Naive thymus-derived CD4-positive, alpha-beta T cell (primary cell): Measurements from ENCODE around the gene PCNX2. TPM values are rescaled to one million over a fixed set of nuclear protein-coding genes. Genes with fewer than 3 reads are reported as not detected.
"Not testable (repeated sequence)": the region's sequence is repeated elsewhere in the genome, so short reads cannot be mapped to it uniquely, and the experiment has no call there.

ENCODE experiments used
- ATAC-seq: fragments of 150-1000 bp; cut with Tn5 transposase; 2 replicates; pipeline ENCODE4 v1.10.0; 2021; ENCODE audit warnings: mild to moderate bottlenecking, moderate library complexity
- CTCF ChIA-PET: fragments of 350-600 bp; sonication (Branson Sonifier 250); formaldehyde crosslinking; loops from one replicate; lab custom pipeline; 2021; ENCODE audit warnings: antibody characterized with exemption; lab: Charles Lee
- POLR2A ChIA-PET: fragments of 350-600 bp; sonication (Branson Sonifier 250); formaldehyde crosslinking; loops from one replicate; lab custom pipeline; 2021; ENCODE audit warnings: antibody characterized with exemption, inconsistent platforms; lab: Charles Lee
- DNase-seq, 9 donors: peaks; one replicate each; pipeline versions ENCODE4 v3.0.0 to v3.0.0-alpha.2; 2020 to 2022; ENCODE audit warnings: mixed read lengths in 1 of 9
- H3K27ac ChIP-seq: one replicate; pipeline ENCODE4 v1.7.0; 2013; ENCODE audit warnings: mild to moderate bottlenecking, low read depth, low read length, moderate library complexity
- H3K27me3 ChIP-seq, 2 donors: one replicate each; pipeline ENCODE4 v1.7.0; 2013; ENCODE audit warnings: low read length in 2 of 2, mild to moderate bottlenecking in 2 of 2, moderate library complexity in 2 of 2; ENCODE audit not compliant: control insufficient read depth in 2 of 2, insufficient read depth in 2 of 2
- H3K36me3 ChIP-seq, 3 experiments: 1 replicate in 2 of 3; 2 replicates in 1 of 3; pipeline ENCODE4 v1.7.0; 2013; ENCODE audit warnings: low read length in 3 of 3, mild to moderate bottlenecking in 3 of 3, moderate library complexity in 1 of 3; ENCODE audit not compliant: insufficient read depth in 3 of 3, control insufficient read depth in 2 of 3
- H3K4me1 ChIP-seq, 2 donors: one replicate each; pipeline ENCODE4 v1.7.0; 2013; ENCODE audit warnings: low read length in 2 of 2, mild to moderate bottlenecking in 2 of 2, moderate library complexity in 1 of 2; ENCODE audit not compliant: control insufficient read depth in 2 of 2, insufficient read depth in 2 of 2
- H3K4me3 ChIP-seq: 2 replicates; pipeline ENCODE4 v1.7.0; 2013; ENCODE audit warnings: mild to moderate bottlenecking, low read length
- H3K9me3 ChIP-seq, 3 experiments: 1 replicate in 2 of 3; 2 replicates in 1 of 3; pipeline ENCODE4 v1.7.0; 2013; ENCODE audit warnings: low read length in 3 of 3; ENCODE audit not compliant: control insufficient read depth in 2 of 3
- H3K27ac Mint-ChIP-seq, 9 donors: one replicate each; pipeline ENCODE4 v1.8.0; 2020 to 2022; ENCODE audit warnings: mixed read lengths in 9 of 9, mild to moderate bottlenecking in 8 of 9, moderate library complexity in 5 of 9, inconsistent platforms in 2 of 9
- H3K27me3 Mint-ChIP-seq, 5 donors: one replicate each; pipeline ENCODE4 v1.8.0; 2021 to 2022; ENCODE audit warnings: mixed read lengths in 5 of 5, mild to moderate bottlenecking in 1 of 5
- H3K36me3 Mint-ChIP-seq, 5 donors: one replicate each; pipeline ENCODE4 v1.8.0; 2020 to 2022; ENCODE audit warnings: mixed read lengths in 5 of 5, mild to moderate bottlenecking in 3 of 5, inconsistent platforms in 1 of 5
- H3K4me1 Mint-ChIP-seq, 7 donors: one replicate each; pipeline ENCODE4 v1.8.0; 2020 to 2022; ENCODE audit warnings: mixed read lengths in 7 of 7, mild to moderate bottlenecking in 3 of 7, inconsistent platforms in 1 of 7
- H3K4me3 Mint-ChIP-seq, 10 donors: one replicate each; pipeline ENCODE4 v1.8.0; 2020 to 2022; ENCODE audit warnings: mild to moderate bottlenecking in 10 of 10, mixed read lengths in 10 of 10, moderate library complexity in 6 of 10, inconsistent platforms in 2 of 10
- H3K9me3 Mint-ChIP-seq, 11 donors: one replicate each; pipeline ENCODE4 v1.8.0; 2020 to 2022; ENCODE audit warnings: mixed read lengths in 11 of 11, mild to moderate bottlenecking in 4 of 11, inconsistent platforms in 1 of 11, moderate library complexity in 1 of 11
- intact Hi-C, 2 donors: fragments of 100-400 bp; cut with micrococcal nuclease; formaldehyde crosslinking; loops; one replicate each; pipeline ENCODE4 v1.15.1; 2023
- polyA plus RNA-seq, 2 donors: library from polyadenylated mRNA; unstranded; fragments of 300-500 nt; fragmentation: Illumina TruSeq; gene quantifications; one replicate each; pipeline ENCODE4 v1.2.3, GENCODE V29; 2021
- total RNA-seq, 6 experiments: library from RNA in 5 of 6; stranded (reverse) in 5 of 6; gene quantifications; 1 replicate in 5 of 6; 2 replicates in 1 of 6; pipeline ENCODE4 v1.2.3 and lab custom pipeline; 2021 to 2026

Gene PCNX2
- total and polyA plus RNA-seq, 7 experiments from 2014 or later: 4.1 to 61.8 (median 45.1) TPM

DNA sequence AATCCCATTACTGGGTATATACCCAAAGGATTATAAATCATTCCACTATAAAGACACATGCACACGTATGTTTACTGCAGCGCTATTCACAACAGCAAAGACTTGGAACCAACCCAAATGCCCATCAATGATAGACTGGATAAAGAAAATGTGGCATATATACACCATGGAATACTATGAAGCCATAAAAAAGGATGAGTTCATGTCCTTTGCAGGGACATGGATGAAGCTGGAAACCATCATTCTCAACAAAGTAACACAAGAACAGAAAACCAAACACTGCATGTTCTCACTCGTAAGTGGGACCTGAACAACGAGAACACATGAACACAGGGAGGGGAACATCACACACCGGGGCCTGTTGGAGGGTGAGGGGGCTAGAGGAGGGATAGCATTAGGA, 291.9 kb downstream of the PCNX2 start:
- DNase-seq, H3K4me3 ChIP-seq, intact Hi-C loops, H3K4me1 Mint-ChIP-seq, H3K27ac Mint-ChIP-seq, H3K9me3 ChIP-seq, H3K4me1 ChIP-seq, ATAC-seq, H3K27ac ChIP-seq, H3K9me3 Mint-ChIP-seq, H3K27me3 Mint-ChIP-seq, H3K4me3 Mint-ChIP-seq, POLR2A ChIA-PET, H3K27me3 ChIP-seq, CTCF ChIA-PET: not testable (repeated sequence)
- H3K36me3 Mint-ChIP-seq: peaks cover 32 to 78% (median 57%) of the 10 kb centered on the region in 5 donors
- peaks cover 0 to 22% (median 8%) of the 10 kb centered on the region in 3 experiments for H3K36me3 ChIP-seq

DNA sequence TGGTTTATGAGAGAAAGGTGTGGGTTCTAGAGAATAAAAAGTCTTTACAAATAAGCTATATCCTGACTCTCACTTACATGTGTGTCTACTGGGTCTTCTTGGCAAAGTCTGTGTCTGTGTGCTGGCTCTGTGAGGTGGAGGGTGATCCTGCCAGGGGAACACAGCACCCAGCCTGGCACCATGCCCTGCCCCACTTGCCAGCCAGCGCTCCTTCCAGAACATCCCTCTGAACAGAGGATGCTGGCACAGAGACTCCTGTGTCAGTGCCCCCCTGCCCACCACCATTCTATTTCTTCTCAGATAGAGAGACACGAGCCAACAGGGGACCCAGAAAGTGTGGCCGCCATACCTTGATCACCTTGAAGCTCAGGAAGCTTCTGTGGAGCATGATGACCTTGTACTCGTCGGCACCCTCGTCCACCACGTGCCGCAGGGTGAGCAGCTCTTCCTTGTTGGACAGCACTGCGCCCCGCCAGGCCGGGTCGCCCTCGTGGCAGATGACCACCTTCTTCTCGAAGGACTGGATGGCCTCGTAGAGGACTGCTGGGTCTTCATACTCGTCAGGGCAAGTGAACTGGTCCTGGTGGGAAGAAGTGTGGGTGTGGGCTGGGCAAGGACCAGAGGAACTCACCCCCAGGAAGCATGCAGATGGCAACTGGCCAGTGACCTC, 295.4 kb downstream of the PCNX2 start:
- CTCF ChIA-PET: no interaction called here
- Histone ChIP-seq H3K36me3 (peaks cover 0 to 44% (median 14%) of the 10 kb centered on the region in 3 experiments), H3K27me3 (no peaks in the 10 kb centered on the region), H3K27ac (no peak overlapping the region), H3K4me1 (no peaks in the 10 kb centered on the region), H3K9me3 (peaks cover 0 to 3% (median 0%) of the 10 kb centered on the region in 3 experiments), H3K4me3 (no peak overlapping the region)
- no peak overlapping the region for H3K27ac Mint-ChIP-seq
- intact Hi-C loops: no loop called here
- peaks cover 45 to 86% (median 75%) of the 10 kb centered on the region in 5 donors for H3K36me3 Mint-ChIP-seq
- no peaks in the 10 kb centered on the region for H3K27me3 Mint-ChIP-seq
- no peak overlapping the region for H3K4me3 Mint-ChIP-seq
- POLR2A ChIA-PET: interaction anchor here (0.7 kb wide), 1 partner anchor 22 kb away, joined by 3 read pairs; no protein-coding TSS in a partner anchor
- H3K4me1 Mint-ChIP-seq: peaks cover 0 to 2% (median 0%) of the 10 kb centered on the region in 7 donors
- peaks cover 0 to 7% (median 3%) of the 10 kb centered on the region in 11 donors for H3K9me3 Mint-ChIP-seq
- ATAC-seq: no peak
- no peak for DNase-seq

- ChIA-PET POLR2A (no interaction called here), CTCF (no interaction called here)
- Mint-ChIP-seq H3K9me3 (peaks cover 0 to 20% (median 5%) of the 10 kb centered on the region in 11 donors), H3K27ac (no peak overlapping the region), H3K27me3 (no peaks in the 10 kb centered on the region), H3K4me1 (peaks cover 0 to 4% (median 0%) of the 10 kb centered on the region in 7 donors), H3K4me3 (no peak overlapping the region), H3K36me3 (peaks cover 48 to 88% (median 78%) of the 10 kb centered on the region in 5 donors)
- intact Hi-C loops: no loop called here
- no peak overlapping the region for H3K27ac ChIP-seq
- no peaks in the 10 kb centered on the region for H3K27me3 ChIP-seq
- H3K4me3 ChIP-seq: no peak overlapping the region
- peaks cover 0 to 6% (median 0%) of the 10 kb centered on the region in 3 experiments for H3K9me3 ChIP-seq
- no peaks in the 10 kb centered on the region for H3K4me1 ChIP-seq
- DNase-seq: no peak
- no peak for ATAC-seq
- H3K36me3 ChIP-seq: peaks cover 0 to 55% (median 14%) of the 10 kb centered on the region in 3 experiments
Observed at GRCh38 chr1:232998646-232999045, 296.9 kb downstream of the PCNX2 start.

DNA sequence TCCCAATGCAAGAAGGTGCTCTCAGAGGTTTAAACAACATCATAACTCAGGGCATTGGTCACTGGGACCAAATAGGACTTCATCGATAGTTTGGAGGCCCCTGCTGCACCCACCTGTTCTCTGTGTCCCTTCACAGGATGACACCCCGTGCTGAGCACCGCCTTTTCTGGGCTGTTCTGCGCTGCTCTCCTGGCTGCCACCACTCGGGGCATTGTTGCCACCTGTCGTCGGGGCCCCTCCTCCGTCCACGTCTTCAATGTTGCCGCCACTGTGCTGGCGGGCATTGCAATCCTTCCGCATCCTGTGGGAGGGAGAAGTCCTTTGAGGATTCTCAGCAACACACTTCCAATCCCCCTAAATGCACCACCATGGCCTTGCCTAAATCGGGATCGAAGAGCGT, 297.4 kb downstream of the PCNX2 start:
- Mint-ChIP-seq H3K4me3 (no peak overlapping the region), H3K27me3 (no peaks in the 10 kb centered on the region), H3K27ac (no peak overlapping the region), H3K4me1 (peaks cover 0 to 4% (median 0%) of the 10 kb centered on the region in 7 donors), H3K9me3 (peaks cover 2 to 25% (median 6%) of the 10 kb centered on the region in 11 donors), H3K36me3 (peaks cover 53 to 88% (median 79%) of the 10 kb centered on the region in 5 donors)
- H3K27me3 ChIP-seq: no peaks in the 10 kb centered on the region
- no peaks in the 10 kb centered on the region for H3K4me1 ChIP-seq
- ATAC-seq: no peak
- H3K36me3 ChIP-seq: peaks cover 0 to 59% (median 14%) of the 10 kb centered on the region in 3 experiments
- H3K4me3 ChIP-seq: no peak overlapping the region
- no peak overlapping the region for H3K27ac ChIP-seq
- H3K9me3 ChIP-seq: peaks cover 0 to 6% (median 0%) of the 10 kb centered on the region in 3 experiments
- CTCF ChIA-PET: no interaction called here
- POLR2A ChIA-PET: no interaction called here
- DNase-seq: no peak
- intact Hi-C loops: no loop called here

GRCh38 chr1:232996143-232996542, 299.4 kb downstream of the PCNX2 start:
- H3K36me3 Mint-ChIP-seq: peaks cover 54 to 94% (median 81%) of the 10 kb centered on the region in 5 donors
- Histone ChIP-seq H3K4me3 (no peak overlapping the region), H3K4me1 (no peaks in the 10 kb centered on the region), H3K27me3 (no peaks in the 10 kb centered on the region), H3K36me3 (peaks cover 7 to 61% (median 8%) of the 10 kb centered on the region in 3 experiments), H3K9me3 (peaks cover 0 to 6% (median 0%) of the 10 kb centered on the region in 3 experiments), H3K27ac (no peak overlapping the region)
- intact Hi-C loops: no loop called here
- ChIA-PET POLR2A (interaction anchor here (0.5 kb wide), 1 partner anchor 71 kb away, joined by 3 read pairs; no protein-coding TSS in a partner anchor), CTCF (no interaction called here)
- no peaks in the 10 kb centered on the region for H3K27me3 Mint-ChIP-seq
- peaks cover 0 to 4% (median 0%) of the 10 kb centered on the region in 7 donors for H3K4me1 Mint-ChIP-seq
- peaks cover 3 to 28% (median 11%) of the 10 kb centered on the region in 11 donors for H3K9me3 Mint-ChIP-seq
- ATAC-seq (no peak), DNase-seq (no peak)
- no peak overlapping the region for H3K4me3 Mint-ChIP-seq
- H3K27ac Mint-ChIP-seq: no peak overlapping the region

- POLR2A ChIA-PET: no interaction called here
- Histone ChIP-seq H3K36me3 (peaks cover 7 to 55% (median 8%) of the 10 kb centered on the region in 3 experiments), H3K4me1 (no peaks in the 10 kb centered on the region), H3K27me3 (no peaks in the 10 kb centered on the region), H3K9me3 (peaks cover 0 to 6% (median 0%) of the 10 kb centered on the region in 3 experiments), H3K27ac (no peak overlapping the region), H3K4me3 (no peak overlapping the region)
- Mint-ChIP-seq H3K27me3 (no peaks in the 10 kb centered on the region), H3K9me3 (peaks cover 3 to 28% (median 11%) of the 10 kb centered on the region in 11 donors), H3K4me1 (peaks cover 0 to 7% (median 0%) of the 10 kb centered on the region in 7 donors), H3K36me3 (peaks cover 49 to 89% (median 75%) of the 10 kb centered on the region in 5 donors), H3K4me3 (no peak overlapping the region), H3K27ac (no peak overlapping the region)
- CTCF ChIA-PET: no interaction called here
- no peak for DNase-seq
- intact Hi-C loops: no loop called here
- no peak for ATAC-seq
Observed at GRCh38 chr1:232995189-232995588, 300.3 kb downstream of the PCNX2 start.
